T follicular helper cell (primary cell): Measurements from ENCODE around the gene SHPK.

ENCODE experiments used
- DNase-seq: peaks from one replicate; pipeline ENCODE4 v3.0.0-alpha.2; 2020; ENCODE audit warnings: low read depth

Gene SHPK

GRCh38 chr17:3627769-3628167, 8.3 kb downstream of the SHPK start:
- DNase-seq: no peak

GRCh38 chr17:3626831-3627768, 8.9 kb downstream of the SHPK start:
- DNase-seq: no peak

GRCh38 chr17:3622977-3623594, 13.0 kb downstream of the SHPK start:
- no peak for DNase-seq

- DNase-seq: no peak
Observed at GRCh38 chr17:3621146-3621720, 14.8 kb downstream of the SHPK start.

GRCh38 chr17:3615160-3615870, 20.7 kb downstream of the SHPK start:
- no peak for DNase-seq

- DNase-seq: no peak
Observed at GRCh38 chr17:3613124-3613523, 22.9 kb downstream of the SHPK start.

- no peak for DNase-seq
Observed at GRCh38 chr17:3610523-3610922, 25.5 kb downstream of the SHPK start.

GRCh38 chr17:3609689-3610088, 26.4 kb downstream of the SHPK start:
- DNase-seq: no peak

- DNase-seq: no peak
Observed at GRCh38 chr17:3603870-3604259, 32.2 kb downstream of the SHPK start.

- DNase-seq: no peak
Observed at GRCh38 chr17:3603119-3603869, 32.8 kb downstream of the SHPK start.

- DNase-seq: no peak
Observed at GRCh38 chr17:3602499-3602898, 33.6 kb downstream of the SHPK start.

- DNase-seq: no peak
Observed at GRCh38 chr17:3600529-3601205, 35.4 kb downstream of the SHPK start.

- no peak for DNase-seq
Observed at GRCh38 chr17:3598078-3598477, 38.0 kb downstream of the SHPK start.

GRCh38 chr17:3596804-3597464, 39.1 kb downstream of the SHPK start:
- DNase-seq: no peak

- no peak for DNase-seq
Observed at GRCh38 chr17:3594976-3595375, 41.1 kb downstream of the SHPK start.

- no peak for DNase-seq
Observed at GRCh38 chr17:3594051-3594800, 41.8 kb downstream of the SHPK start.

GRCh38 chr17:3593384-3593783, 42.7 kb downstream of the SHPK start:
- no peak for DNase-seq

GRCh38 chr17:3592216-3592860, 43.7 kb downstream of the SHPK start:
- no peak for DNase-seq

GRCh38 chr17:3590768-3591167, 45.3 kb downstream of the SHPK start:
- DNase-seq: no peak
